DOHH2 (cell line): ENCODE data around the gene JUND.

Experiments
- EZH2phosphoT487 ChIP-seq: fragments of 200-600 bp; sonication (generic); IDR thresholded peaks from 2 replicates; pipeline ENCODE4 v1.6.1; 2017; ENCODE audit warnings: borderline replicate concordance, mild to moderate bottlenecking, antibody characterized with exemption, low read length, moderate library complexity, mixed read lengths
- TF ChIP-seq, protein P1 (sequence below): fragments of 200-600 bp; sonication (generic); IDR thresholded peaks from one replicate; pipeline ENCODE4 v1.5.1; 2014; ENCODE audit warnings: antibody characterized with exemption, mild to moderate bottlenecking, low read depth, low read length; ENCODE audit not compliant: poor library complexity, severe bottlenecking

DNA sequence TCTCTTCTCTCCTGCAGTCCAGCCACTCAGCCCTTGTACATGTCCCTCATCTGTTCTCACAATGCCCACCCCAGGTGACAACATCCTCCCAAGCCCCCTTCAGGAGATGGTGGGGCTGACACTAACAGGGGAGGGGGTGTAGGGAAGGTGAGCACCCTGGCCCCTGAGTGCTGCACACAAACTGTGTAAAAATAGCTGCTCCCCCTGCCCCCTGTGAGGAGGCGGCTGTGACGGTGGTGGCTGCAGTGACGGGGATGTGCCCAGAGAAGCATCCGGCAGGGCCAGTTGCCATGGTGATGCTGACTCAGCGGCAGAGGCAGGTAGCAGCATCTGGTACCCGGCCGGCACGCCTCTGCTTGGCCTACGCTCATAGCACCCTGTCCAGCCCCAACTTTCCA is 13.0 kb upstream of the JUND start:
- TF ChIP-seq, protein P1, sequence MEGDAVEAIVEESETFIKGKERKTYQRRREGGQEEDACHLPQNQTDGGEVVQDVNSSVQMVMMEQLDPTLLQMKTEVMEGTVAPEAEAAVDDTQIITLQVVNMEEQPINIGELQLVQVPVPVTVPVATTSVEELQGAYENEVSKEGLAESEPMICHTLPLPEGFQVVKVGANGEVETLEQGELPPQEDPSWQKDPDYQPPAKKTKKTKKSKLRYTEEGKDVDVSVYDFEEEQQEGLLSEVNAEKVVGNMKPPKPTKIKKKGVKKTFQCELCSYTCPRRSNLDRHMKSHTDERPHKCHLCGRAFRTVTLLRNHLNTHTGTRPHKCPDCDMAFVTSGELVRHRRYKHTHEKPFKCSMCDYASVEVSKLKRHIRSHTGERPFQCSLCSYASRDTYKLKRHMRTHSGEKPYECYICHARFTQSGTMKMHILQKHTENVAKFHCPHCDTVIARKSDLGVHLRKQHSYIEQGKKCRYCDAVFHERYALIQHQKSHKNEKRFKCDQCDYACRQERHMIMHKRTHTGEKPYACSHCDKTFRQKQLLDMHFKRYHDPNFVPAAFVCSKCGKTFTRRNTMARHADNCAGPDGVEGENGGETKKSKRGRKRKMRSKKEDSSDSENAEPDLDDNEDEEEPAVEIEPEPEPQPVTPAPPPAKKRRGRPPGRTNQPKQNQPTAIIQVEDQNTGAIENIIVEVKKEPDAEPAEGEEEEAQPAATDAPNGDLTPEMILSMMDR: no peak
- TF ChIP-seq EZH2phosphoT487: no peak
